8988T (cell line): ENCODE measurements around the gene LITAF.
"Not testable (repeated sequence)": the region's sequence is repeated elsewhere in the genome, so short reads cannot be mapped to it uniquely, and the experiment has no call there.

ENCODE experiments used
- DNase-seq: peaks from one replicate; pipeline ENCODE4 v3.0.0; 2011

Gene LITAF

DNA sequence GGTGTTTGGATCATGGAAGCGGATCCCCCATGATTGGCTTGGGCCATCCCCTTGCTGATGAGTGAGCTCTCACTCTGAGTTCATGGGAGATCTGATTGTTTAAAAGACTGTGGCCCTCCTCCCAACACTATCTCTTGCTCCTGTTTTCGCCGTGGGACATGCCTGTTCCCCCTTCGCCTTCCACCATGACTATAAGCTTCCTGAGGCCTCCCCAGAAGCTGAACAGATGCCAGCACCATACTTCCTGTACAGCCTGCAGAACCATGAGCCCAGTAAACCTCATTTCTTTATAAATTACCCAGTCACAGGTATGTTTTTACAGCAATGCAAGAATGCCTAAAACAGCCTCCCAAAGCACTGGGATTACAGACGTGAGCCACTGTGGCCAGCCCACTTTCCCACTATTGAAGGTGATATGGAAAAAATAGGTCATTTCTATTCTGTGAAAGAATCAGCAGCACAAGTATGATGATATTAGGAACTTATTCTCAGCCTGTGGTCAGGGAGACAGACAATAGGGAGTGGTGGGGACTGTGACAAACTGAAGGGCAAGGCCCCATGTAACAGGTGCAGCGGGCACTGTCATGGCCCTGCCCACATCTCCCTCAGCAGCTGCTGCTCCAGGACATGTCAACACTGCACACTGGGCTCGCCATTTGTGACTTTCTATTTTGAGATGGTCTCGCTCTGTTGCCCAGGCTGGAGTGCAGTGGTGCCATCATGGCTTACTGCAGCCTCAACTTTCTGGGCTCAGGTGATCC is 33.7 kb upstream of the LITAF start:
- no peak for DNase-seq

DNA sequence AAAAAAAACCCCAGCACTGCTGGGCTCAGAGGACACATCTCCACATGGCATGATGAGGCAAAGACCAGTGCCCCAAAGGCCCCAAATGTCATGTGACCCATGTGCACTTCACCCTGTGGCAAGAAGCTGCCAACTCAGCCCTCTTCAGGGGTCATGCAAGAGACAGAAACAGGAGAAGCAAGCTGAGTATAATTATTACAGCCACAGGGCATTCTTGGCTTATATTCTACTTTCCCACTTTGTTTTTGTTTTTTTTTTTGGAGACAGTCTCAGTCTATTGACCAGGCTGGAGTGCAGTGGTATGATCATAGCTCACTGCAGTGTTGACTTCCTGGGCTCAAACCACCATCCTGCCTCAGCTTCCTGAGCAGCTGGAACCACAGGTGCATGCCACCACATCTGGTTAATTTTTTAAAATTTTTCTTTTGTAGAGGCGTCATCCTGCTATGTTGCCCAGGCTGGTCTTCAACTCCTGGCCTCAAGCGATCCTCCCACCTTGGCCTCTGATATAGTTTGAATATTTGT is 32.7 kb upstream of the LITAF start:
- no peak for DNase-seq

DNA sequence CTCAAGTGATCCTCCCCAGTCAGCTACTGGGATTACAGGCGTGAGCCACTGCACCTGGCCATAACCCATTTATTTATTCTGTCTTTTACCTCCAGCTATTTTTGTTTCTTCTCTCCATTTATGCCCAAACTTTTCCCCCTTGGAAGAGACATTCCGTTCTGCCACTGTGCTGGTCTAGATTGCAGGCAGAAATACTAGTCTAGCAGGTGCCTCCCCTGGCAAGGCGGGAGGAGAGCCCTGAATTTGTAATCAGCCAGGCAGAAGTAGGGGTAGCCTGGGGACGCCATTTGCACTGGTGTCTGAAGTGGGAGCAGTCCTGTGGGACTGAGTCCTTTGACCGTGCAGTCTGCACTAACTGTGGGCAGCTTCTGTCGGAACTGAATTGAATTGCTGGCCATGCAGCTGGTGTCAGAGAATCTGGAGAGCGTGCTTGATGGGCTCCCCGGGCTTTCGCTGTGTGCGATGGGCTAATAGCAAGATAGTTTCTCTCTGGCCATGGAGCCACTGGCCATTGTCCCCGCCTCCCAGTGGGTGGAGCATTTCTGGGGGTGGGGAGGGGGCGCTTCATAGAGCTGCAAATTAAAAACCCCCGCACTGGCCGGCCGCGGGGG is 31.5 kb upstream of the LITAF start:
- no peak for DNase-seq

DNA sequence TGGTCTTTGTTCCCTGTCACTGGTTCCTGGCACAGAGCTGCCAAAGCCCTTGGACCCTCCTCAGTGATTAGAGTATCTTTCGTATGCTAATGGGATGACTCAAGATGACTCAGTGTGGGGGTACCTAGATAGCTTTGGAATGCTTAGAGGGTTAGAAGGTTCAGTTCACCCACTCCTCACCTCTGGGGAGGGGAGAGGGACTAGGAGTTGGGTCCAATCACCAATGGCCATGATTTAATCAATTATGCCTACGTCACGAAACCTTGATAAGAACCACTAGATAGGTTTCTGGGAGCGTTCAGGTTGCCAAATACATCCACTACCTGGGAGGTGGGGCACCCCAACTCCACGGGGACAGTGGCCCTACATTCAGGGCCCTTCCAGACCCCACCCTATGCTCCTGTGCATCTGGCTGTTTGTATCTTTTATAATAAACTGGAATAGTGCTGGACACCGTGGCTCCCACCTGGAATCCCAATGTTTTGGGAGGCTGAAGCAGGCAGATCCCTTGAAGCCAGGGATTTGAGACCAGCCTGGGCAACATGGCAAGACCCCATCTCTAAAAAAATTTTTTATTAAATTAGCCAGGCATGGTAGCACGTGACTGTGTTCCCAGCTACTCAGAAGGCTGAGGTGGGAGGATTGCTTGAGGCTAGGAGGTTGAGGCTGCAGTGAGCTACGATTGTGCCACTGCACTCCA is 29.2 kb upstream of the LITAF start:
- no peak for DNase-seq

DNA sequence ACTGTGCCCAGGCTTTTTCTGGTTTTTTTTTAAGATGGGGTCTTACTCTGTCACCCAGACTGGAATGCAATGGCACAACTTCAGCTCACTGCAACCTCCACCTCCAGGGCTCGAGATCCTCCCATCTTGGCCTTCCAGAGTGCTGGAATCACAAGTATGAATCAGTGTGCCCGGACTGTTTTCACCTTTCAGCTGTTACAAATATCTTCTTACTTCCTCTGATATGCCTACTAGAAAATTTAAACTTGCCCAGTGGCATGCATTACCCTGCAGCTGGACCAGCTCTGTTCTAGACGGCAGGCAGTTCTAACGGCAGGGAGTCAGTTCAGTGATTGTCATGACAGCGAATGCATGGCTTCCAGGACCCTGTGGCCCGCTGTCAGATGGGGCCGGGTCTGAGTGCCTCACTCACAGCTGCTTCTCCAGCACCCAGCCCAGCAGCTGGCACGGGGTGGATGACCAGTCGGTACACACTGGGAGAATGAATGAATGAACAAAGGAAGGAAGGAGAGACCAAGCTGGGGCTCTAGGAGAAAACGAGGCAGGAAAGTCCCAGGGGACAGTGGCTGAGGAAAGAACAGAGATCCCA is 28.0 kb upstream of the LITAF start:
- DNase-seq = no peak

DNA sequence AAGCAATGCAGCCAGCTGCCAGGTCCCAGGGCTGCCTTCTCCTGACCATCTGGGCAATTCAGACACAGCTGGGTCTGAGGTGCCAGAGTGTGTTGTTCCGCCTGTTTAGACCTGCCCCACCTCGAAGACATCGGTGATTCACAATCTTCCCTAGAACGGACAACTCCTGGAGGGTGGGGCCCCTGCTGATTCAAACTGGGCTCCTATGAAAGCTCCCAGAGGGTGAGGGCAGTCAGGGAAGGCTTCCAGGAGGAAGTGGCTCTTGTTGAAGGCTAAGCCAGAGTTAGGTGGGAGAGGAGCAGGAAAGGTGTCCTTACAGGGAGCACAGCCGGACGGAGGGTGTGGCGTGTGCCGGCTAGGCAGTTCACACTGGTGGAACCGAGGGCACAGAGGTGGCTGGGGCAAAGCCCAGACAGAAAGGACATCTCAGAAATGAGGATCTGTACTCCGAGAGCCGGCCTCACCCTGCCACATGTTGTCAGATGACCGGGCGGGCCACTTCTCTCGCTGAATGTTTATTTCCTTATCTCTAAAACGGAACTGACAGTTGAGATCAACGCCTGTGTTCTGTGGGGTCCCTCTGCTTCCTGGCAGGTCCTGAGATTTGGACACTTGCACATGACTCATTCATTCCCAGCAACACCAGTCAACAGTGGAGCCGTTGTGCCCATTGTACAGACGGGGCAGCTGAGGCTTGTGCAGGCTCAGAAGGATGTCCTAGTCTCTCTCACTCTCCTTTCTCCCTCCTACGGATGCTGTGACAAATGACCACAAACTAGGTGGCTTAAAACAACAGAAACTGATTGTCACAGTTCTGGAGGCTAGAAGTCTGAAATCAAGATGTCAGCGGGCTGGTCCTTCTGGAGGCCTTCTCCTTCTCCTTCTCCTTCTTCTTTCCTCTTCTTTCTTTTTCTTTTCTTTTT is 26.9 kb upstream of the LITAF start:
- DNase-seq = no peak

DNA sequence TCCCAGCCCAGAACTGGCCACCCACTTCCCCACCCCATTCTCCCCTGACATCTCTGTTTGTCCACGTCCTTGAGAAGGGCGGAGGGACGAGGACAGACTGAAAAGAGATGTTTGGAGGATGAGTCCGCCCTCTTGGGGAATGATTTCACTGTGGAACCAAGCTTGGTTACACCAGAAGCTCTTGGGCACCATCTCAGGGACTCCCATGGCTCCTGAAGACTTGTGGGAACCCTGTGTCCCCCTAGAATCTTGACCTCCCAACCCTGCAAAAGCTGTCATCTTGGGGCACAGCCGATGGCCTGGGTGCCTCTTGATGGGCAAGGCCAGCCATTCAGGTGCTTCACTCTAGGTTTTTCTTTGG is 25.9 kb upstream of the LITAF start:
- DNase-seq = no peak

DNA sequence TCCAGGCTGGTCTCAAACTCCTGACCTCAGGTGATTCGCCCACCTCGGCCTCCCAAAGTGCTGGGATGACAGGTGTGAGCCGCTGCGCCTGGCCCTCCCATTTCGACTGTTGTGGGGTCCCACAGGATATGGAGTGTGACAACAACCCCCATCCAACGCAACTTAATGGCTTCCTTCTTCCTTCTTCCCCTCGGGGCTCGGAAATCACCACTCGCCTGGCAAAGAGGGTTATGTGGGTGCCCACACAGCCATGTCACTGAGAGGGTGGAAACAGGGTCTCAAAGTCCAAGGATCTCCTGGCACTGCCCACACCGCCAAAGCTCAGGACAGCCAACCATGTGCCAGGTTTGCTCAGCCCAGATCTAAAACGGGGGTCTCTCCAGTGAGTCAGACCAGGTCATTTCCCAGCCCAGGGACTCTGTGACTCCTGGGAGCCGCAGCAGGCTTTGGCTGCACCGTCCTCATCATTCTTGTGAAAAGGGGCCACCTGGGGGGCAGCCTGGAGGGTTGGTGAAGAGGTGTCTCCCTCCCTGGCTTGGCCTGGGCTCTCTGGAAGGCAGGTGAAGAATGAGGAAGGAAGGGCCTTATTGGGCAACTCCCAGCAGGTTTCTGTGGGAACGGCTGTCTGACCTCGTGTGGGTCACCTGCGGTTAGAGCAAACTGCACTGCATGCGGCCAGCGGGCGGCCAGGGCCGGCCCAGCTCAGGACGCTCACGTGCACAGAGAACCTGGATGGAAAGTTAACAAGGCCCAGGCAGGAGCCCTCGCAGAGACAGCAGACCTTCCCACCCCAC is 25.3 kb upstream of the LITAF start:
- no peak for DNase-seq

DNA sequence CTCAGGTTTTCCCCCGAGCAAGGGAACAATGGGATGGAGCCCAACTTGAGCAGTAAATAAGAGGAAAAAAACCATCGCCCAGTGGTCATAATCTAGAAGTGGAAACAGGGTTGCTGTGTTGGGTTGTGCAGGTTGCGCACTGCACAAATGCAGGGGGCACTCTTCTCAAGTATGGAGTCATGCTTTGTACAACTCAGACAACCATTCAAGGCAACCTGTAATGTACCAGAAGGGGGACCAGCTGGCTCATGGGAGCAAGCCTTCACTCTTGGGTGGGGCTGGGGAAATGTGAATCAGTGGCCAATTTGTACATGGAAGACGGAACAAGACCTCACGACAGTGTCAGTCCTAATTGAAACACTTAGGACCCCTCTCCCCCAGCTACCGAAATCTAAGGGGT is 23.9 kb upstream of the LITAF start:
- no peak for DNase-seq

DNA sequence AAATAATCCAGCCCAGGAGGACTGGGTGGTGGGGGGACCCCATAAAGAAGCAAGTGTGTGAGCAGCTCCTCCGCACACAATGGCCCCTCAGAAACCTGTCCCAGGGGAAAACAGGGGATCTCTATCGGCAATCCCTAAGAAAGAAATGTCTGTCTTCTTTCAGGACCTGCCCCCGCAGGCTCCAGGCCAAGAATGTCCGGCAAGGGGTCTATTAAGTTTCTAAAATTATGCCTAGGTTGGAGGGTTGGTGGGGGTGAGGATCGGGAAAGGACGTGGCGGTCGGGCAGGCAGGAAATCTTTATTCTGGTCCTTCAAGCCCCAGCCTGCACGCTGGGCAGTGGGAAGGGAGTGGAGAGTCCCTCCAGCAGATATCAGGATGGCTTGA is 23.4 kb upstream of the LITAF start:
- no peak for DNase-seq

DNA sequence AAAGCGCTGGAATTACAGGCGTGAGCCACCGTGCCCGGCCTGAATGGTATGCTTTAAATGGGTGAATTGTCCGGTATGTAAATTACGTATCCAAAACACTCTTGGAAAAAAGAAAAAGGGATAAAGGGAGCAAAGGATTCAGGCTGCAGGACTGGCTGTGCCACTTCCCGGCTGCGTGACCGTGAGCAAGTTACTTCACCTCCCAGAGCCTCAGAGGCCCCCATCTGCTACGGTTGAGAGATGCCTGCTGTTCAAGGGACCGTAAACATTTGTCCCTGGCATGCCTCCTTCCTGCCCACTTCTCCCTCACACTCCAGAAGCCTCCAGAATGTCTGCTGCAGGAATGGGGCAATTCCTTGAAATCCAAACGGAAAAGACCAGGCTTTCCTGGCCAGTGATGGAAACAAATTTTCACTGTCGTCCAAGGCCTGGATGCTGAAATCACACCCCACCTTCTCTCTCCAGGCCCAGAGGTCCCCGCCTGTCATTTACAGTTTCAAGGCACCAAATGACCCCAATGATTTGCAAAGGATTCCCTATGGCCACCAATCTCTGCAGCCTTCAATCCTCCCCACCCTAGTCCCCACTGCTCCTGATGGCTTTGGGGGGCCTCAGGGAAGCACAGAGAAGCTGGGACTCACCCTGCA is 22.9 kb upstream of the LITAF start:
- DNase-seq = no peak

DNA sequence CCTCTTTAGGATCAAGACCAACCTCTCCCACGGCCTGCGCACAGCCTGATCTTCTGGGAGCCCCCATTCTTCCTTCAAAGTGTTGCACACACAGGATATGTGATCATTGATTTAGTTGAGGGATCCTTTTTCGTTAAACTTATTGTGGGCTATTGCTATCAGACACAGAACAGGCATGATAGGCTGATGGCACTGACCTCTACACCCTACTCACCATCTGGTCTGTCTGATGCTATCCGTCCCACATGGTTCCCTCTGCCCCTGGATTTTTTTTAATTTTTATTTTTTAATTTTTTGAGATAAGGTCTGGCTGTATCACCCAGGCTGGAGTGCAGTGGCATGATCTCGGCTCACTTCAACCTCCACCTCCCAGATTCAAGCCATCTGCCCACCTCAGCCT is 19.2 kb upstream of the LITAF start:
- no peak for DNase-seq

DNA sequence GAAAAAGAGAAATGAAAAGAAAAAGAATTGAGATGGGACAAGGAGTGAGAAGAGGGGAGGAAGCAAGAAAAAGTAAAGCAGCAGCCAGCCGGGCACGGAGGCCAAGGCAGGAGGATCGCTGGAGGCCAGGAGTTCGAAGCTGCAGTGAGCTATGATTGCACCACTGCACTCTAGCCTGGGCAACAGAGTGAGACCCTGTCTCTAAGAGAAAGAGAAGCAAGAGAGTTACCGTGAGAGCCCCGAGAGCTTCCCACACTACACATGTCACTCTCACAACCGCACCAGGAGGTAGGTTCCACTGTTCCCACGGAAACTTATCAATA is 18.8 kb upstream of the LITAF start:
- DNase-seq = no peak

DNA sequence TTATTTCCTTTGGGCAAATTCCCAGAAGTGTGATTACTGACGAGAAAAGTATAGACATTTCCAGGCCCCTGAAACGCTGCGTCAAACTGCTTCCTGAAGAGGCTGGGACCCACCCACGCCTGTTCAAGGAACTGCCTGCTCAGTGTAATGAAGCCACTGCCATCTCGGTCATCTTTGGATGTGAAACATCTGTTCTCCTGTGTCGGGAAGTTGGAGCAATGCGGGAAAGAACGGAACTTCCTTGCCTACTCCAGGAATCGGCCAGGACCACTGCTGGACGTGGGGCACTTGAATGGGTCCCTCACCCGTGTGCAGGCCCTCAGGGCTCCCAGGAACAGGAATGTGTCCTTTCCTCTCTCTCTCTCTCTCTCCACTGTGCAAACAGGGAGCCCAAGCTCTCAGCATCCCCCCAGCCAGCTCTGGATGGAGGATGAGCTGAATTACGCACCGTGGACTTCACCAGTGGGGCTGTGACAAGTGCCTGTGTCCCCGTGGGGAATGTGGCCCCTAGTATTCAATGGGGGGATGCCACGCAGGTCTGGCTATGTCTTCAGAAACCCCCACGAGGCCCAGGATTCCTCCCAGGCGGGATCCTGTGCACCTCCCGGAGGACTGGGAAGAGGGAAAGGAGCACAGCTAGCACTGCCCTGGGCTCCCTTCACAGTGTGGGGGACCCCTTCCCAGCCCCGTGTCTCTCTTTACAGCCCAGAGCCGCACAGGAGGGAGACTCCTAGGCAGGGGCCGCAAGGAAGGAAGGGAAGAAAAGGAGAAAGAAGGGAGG is 18.3 kb upstream of the LITAF start:
- no peak for DNase-seq

DNA sequence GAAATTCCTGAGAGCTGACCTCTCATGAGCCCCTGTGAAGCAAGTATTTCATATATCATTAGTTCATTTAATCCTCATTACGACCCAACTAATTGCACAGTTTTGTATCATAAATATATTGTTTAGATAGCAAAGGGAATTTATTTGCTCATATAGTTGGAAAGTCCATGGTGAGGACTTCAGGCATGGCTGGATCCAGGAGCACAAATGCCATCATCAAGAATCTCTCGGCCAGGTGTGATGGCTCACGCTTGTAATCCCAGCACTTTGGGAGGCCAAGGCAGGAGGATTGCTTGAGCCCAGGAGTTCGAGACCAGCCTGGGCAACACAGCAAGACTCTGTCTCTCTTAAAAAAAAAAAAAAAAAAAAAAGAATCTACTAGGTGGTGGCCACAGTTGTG is 17.6 kb upstream of the LITAF start:
- not testable (repeated sequence) for DNase-seq

DNA sequence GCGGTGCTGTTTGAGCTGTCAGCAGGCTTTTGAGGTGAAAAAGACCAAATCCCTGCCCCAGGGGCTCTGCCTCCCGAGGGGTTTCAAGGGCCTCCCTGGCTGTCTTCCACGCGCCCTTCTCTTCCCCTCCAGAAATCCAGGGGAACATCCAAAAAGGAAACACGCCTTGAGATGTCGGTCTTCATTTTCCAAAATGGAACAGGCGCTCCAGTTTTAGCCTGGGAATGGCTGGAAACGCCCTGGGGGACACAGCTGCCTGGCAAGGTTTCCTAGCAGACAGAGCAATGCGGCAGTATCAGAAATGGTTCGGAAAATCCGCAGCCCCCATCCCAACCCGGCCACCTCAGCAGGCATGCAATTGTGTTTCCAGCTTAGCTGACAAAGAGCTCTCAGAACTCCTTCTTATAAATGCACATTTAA is 16.6 kb upstream of the LITAF start:
- DNase-seq = no peak

DNA sequence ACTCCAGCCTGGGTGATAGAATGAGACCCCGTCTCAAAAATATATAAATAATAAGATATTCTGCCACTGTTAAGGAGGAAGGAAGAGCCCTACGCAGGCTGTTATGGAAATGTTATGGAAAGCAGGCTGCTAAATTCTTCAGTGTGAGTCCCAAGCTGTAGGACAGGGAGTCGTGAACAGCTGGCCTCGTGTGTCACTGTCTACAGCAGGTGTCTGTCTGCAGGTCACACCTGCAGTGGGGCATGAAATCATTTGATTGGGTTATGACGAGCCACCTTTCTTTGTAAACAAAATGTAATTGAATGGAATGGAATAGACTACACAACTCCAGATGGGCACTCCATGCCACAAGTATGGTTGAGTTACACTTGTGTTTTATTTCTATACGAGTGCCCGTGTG is 15.6 kb upstream of the LITAF start:
- no peak for DNase-seq

DNA sequence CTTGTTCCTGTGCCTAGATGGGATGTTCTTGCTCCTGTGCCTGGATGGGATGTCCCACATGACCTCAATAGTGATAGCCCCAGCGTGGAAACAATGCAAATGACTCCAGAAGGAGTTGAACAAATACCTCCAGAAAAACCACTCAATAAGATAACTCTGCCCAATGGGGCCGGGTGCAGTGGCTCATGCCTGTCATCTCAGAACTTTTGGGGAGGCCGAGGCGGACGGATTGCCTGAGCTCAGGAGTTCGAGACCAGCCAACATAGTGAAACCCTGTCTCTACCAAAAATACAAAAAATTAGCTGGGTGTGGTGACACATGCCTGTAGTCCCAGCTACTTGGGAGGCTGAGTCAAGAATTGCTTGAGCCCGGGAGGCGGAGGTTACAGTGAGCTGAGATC is 15.2 kb upstream of the LITAF start:
- DNase-seq = no peak

DNA sequence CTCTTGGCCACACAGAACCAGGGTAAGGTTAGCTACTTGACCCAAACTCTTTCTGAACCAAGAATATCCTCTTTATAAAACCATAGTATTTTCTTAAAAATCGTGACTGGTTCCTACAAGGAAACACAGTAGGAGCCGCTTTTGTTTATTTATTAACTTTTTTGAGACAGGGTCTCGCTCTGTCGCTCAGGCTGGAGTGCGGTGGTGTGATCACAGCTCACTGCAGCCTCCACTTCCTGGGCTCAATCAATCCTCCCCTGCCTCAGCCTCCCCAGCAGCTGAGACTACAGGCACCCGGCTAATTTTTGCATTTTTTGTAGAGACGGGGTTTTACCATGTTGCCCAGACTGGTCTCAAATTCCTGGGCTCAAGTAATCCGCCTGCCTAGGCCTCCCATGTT is 14.7 kb upstream of the LITAF start:
- no peak for DNase-seq

DNA sequence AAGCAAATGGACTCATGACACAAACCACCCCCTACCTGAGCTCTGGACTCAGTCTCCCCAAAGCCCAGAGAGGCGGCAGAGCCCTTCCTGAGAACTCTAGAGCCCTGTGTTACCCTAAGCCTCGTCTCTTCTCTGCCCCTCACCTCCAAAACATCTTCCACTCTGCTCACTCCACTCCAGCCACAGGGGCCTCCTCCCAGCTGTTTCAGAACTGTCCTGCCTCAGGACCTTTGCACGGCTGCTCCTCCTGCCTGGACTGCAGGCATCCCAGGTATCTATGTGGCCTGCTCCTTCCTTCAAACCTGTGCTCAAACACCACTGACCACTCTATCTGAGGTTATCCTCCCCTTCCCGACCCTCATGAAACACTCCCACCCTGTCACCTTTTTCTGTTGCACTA is 12.9 kb upstream of the LITAF start:
- no peak for DNase-seq
